Measurements from ENCODE around the gene TMEM91.

The TMEM91 gene

DNA sequence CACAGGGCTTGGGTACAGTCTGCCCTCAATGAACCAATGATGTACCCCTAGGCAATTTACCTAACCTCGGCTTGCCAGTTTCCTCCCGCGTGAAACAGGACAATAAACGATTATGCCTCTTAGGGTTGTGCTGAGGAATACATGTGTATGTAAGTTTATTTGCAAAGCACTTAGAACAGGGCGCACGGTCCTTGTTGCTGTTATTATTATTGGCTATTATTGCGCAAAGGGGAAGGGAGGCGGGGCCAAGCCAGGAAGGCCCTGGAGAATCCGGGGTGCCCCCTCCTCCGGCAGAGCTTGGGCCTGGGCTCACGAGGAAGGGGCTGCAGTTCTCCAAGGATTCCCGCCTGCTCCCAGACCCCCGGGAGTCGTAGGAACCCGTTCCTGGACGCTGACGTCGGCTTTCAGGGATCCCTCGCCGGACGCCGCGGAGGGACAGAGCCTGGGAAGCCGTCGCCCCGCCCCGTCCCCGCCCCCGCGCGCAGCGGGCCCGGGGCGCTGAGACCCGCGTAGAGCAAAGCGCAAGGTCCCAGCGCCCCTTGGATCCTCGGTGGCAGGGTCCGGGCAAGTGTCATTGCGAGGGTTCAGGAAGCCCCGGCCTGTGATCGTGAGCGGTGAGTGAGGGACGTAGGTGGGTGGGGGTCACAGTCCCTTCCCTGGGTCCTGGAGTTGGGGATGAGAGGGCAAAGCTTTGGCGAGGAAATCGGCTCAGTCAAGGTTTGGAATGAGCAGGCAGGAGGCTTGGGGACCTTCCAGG is at the start of gene TMEM91:
Gene TMEM91, plus strand, starts transcription at position 293 of the 757 bp plus-strand sequence. CDS start 1,777 bp downstream, outside the sequence.
- peaks cover 5% of the 10 kb centered on the region for H3K36me3 Mint-ChIP-seq
- no peaks in the 10 kb centered on the region for H3K9me3 Mint-ChIP-seq
- CTCF ChIA-PET: no interaction called here
- no peak within 1 kb of the TSS for H3K27ac Mint-ChIP-seq
- peak within 1 kb of the TSS; percentile 54 for H3K4me3 Mint-ChIP-seq
- DNase-seq: peak; percentile 31
- H3K27me3 Mint-ChIP-seq: no peaks in the 10 kb centered on the region
- peaks cover 17% of the 10 kb centered on the region for H3K4me1 Mint-ChIP-seq

DNA sequence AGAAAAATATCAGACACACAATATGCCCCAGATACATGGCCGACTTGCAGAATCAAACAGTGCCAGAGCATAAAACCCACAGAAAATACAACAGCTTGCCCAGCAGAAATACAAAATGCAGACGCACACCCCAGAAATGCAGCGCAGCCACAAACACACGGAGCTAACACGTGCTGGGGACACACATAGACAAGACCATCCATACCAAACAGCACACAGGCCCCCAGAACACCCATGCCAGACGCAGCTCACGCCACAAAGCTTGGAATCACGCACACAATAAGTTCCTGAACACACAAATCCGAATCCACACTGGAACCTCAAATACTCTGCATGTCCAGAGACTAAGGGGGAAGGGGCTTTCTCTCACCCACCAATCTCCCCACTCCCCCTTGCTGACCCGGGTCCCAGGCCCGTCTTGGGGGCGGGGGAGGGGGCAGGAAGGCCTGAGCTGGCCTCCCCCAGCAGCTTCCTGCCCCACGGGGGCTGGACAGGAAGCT is 49.2 kb upstream of the TMEM91 start:
- Mint-ChIP-seq H3K36me3 (peaks cover 53% of the 10 kb centered on the region), H3K27me3 (no peaks in the 10 kb centered on the region), H3K4me3 (peak overlapping the region; percentile 33), H3K9me3 (no peaks in the 10 kb centered on the region), H3K27ac (peak overlapping the region; percentile 81), H3K4me1 (peaks cover 68% of the 10 kb centered on the region)
- CTCF ChIA-PET: interaction anchor here (0.5 to 1.0 kb wide), 5 partner anchors 24 to 426 kb away, joined by 3 to 4 read pairs (median 3); no protein-coding TSS in a partner anchor
- DNase-seq: peak; percentile 33

DNA sequence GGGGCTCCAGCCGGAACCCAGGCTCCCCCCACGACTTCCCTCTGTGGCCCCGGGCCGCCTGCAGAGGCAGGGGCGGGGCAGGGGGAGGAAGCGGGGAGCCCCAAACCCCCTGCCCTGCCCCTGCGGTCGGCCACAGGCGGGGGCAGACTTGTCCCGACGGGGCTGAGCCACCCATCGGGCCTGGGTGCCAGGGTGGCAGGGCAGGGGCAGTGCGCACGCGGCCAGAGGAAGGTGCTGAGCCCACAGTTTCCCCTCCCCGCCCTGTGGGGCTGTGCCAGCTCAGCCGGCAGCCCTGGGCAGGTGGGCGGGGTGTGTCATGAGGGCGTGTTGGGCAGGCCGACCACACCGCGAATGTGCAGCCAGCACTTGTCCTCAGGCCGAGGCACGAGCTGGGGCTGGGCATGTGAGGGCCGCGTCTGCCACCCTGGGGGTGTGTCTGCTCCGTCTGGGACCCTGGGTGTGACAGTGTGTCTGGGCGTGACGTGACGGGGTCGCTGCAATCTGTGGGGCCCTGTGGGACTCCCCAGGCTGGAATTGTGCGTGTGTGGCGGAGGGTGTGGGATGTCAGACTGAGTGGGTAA is 48.7 kb upstream of the TMEM91 start:
- CTCF ChIA-PET: interaction anchor here (0.6 to 1.0 kb wide), 4 partner anchors 24 to 426 kb away, joined by 3 to 4 read pairs (median 3); no protein-coding TSS in a partner anchor
- peak overlapping the region; percentile 69 for H3K4me3 Mint-ChIP-seq
- H3K4me1 Mint-ChIP-seq: peaks cover 72% of the 10 kb centered on the region
- H3K9me3 Mint-ChIP-seq: no peaks in the 10 kb centered on the region
- peak overlapping the region; percentile 94 for H3K27ac Mint-ChIP-seq
- DNase-seq: peak; percentile 83
- no peaks in the 10 kb centered on the region for H3K27me3 Mint-ChIP-seq
- peaks cover 56% of the 10 kb centered on the region for H3K36me3 Mint-ChIP-seq

DNA sequence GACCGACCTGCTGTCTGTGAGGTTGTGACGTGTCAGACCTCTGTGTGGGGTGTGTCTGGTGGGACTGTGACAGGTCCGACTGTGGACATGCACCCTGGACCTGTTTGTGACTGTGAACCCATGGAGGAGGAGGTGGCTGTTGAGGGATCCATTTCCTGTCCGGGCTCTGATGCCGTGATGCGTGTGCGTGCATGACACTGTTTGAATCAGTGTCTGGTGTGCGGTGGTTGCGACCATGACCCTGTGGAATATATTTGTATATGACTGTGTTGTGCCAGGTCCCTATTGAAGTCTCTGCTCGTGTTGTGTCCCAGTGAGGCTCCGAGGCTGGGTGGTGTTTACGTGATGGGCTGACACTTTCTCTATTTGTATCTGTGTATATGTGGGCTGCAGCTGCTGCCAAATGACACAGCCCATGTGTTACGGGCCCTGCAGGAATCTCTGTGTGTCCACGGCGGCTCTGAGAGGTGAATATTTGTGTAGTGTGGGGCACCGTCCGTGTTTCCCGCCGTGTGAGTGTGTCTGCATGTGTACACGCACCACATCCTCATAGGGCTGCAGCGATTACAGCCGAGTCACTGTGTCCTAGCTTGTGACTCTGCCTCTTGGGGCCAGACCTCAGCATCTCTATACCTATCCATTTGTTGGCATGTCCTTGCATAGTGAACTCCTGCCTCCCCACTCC is 48.0 kb upstream of the TMEM91 start:
- H3K27me3 Mint-ChIP-seq: no peaks in the 10 kb centered on the region
- no peak for DNase-seq
- H3K4me1 Mint-ChIP-seq: peaks cover 68% of the 10 kb centered on the region
- CTCF ChIA-PET: interaction anchor here (0.8 to 1.2 kb wide), 2 partner anchors 23 to 25 kb away, joined by 4 read pairs; no protein-coding TSS in a partner anchor
- peaks cover 52% of the 10 kb centered on the region for H3K36me3 Mint-ChIP-seq
- peak overlapping the region; percentile 94 for H3K27ac Mint-ChIP-seq
- peak overlapping the region; percentile 69 for H3K4me3 Mint-ChIP-seq
- H3K9me3 Mint-ChIP-seq: no peaks in the 10 kb centered on the region

DNA sequence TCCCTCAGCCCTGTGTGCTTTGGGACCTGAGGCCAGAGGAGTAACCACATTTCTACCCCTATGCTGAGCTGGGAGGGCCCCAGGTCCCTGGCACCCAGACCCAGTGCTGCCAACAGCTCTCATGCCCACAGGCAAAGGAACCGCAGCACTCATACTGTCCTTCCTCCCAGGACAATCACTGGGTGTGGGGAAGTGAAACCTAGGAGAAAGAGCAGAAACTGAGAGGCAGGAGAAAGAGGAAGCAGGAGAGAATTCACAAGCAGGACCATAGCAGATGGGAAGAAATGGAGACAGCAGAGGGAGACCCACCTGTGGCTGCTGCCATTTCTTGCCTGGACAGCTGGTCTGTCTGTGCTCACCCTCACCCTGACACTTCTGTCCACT is 47.5 kb upstream of the TMEM91 start:
- H3K4me3 Mint-ChIP-seq: peak overlapping the region; percentile 69
- peak overlapping the region; percentile 94 for H3K27ac Mint-ChIP-seq
- H3K36me3 Mint-ChIP-seq: peaks cover 56% of the 10 kb centered on the region
- CTCF ChIA-PET: interaction anchor here (0.8 to 1.2 kb wide), 2 partner anchors 23 to 24 kb away, joined by 4 read pairs; no protein-coding TSS in a partner anchor
- H3K27me3 Mint-ChIP-seq: no peaks in the 10 kb centered on the region
- H3K4me1 Mint-ChIP-seq: peaks cover 71% of the 10 kb centered on the region
- no peaks in the 10 kb centered on the region for H3K9me3 Mint-ChIP-seq
- DNase-seq: no peak

DNA sequence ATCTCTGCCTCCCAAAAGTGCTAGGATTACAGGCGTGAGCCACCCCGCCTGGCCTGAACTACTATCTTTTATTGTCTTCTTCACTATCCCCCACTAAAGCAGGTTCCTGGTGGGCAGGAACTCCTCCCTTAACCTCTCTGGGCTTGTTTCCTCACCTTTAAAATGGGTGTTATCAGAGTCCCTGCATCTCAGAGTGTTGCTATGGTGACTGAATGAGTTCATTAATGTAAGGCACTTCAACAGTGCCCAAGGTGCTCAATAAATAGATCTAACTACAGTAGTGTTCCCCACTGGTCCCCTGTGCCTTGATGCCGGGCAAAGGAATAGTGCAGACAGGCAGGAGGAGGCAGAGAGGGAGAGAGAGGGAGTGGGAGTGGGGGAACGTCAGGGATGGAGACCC is 45.9 kb upstream of the TMEM91 start:
- peaks cover 58% of the 10 kb centered on the region for H3K36me3 Mint-ChIP-seq
- no peaks in the 10 kb centered on the region for H3K27me3 Mint-ChIP-seq
- DNase-seq: no peak
- CTCF ChIA-PET: no interaction called here
- no peak overlapping the region for H3K4me3 Mint-ChIP-seq
- H3K27ac Mint-ChIP-seq: no peak overlapping the region
- H3K4me1 Mint-ChIP-seq: peaks cover 69% of the 10 kb centered on the region
- no peaks in the 10 kb centered on the region for H3K9me3 Mint-ChIP-seq

DNA sequence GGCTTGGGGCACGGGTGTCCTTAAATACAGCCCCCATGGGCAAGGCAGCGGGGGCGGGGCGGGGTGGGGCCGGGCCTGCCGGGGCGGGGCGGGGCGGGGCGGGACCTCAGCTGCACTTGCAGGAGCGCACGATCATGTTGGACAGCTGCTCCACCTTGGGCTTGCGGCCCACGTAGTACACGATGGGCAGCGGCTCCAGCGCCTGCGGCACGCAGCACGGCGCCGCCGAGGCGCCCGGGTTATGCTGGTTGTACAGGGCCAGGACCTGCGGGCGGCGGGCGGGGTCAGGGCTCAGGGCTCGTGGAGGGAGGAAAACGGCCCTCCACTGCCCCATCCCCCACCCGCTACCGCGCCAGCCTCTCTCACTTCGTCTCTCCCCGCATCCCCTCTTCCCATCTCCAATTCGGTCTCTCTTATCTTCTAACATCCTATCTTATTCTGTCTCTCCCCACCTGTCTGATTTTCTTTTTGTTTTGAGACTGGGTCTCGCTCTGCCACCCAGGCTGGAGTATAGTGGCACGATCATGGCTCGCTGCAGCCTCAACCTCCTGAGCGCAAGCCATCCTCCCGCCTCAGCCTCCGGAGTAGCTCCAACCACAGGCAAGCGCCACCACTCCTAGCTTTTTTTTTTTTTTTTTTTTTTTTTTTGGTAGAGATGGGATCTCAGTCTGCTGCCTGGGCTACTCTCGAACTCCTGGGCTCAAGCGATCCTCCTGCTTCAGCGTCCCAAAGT is 45.2 kb upstream of the TMEM91 start:
- no peaks in the 10 kb centered on the region for H3K9me3 Mint-ChIP-seq
- no peak for DNase-seq
- CTCF ChIA-PET: no interaction called here
- peaks cover 60% of the 10 kb centered on the region for H3K36me3 Mint-ChIP-seq
- H3K4me3 Mint-ChIP-seq: no peak overlapping the region
- no peak overlapping the region for H3K27ac Mint-ChIP-seq
- peaks cover 71% of the 10 kb centered on the region for H3K4me1 Mint-ChIP-seq
- no peaks in the 10 kb centered on the region for H3K27me3 Mint-ChIP-seq

DNA sequence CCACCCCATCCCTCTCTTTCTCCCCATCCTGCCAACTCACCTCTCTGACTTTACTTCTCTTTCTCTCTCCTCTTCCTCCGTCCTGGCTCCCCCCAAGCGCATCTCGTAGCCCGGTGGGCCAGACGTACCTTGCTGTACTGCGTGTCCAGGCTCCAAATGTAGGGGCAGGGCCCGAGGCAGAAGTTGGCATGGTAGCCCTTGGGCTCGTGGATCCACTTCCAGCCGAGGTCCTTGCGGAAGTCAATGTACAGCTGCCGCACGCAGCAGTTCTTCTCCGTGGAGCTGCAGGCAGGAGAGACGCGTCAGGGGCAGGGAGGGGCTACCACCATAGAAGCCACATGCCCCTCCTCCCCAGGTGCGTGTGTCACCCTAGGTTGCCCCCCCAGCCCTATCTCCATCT is 44.3 kb upstream of the TMEM91 start:
- Mint-ChIP-seq H3K27me3 (no peaks in the 10 kb centered on the region), H3K4me3 (no peak overlapping the region), H3K27ac (peak overlapping the region; percentile 20), H3K9me3 (no peaks in the 10 kb centered on the region), H3K36me3 (peaks cover 58% of the 10 kb centered on the region), H3K4me1 (peaks cover 67% of the 10 kb centered on the region)
- no peak for DNase-seq
- CTCF ChIA-PET: no interaction called here

DNA sequence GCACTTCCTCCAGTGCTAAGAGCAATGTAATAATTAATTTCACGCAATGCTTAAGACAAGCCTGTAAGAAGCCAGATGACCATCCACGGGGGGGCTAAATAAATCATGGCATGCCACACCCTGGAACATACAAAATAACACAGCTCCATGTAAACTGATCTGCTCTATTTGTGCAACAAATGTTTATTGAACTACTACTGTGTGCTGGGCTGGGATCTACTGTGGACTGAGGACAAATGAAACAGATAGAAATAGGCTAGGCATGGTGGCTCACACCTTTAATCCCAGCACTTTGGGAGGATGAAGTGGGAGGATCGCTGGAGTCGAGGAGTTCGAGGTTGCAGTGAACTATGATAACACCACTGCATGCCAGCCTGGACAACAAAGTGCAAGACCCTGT is 43.9 kb upstream of the TMEM91 start:
- Mint-ChIP-seq H3K27me3 (no peaks in the 10 kb centered on the region), H3K27ac (no peak overlapping the region), H3K9me3 (no peaks in the 10 kb centered on the region), H3K36me3 (peaks cover 61% of the 10 kb centered on the region), H3K4me1 (peaks cover 67% of the 10 kb centered on the region), H3K4me3 (no peak overlapping the region)
- CTCF ChIA-PET: no interaction called here
- DNase-seq: no peak

DNA sequence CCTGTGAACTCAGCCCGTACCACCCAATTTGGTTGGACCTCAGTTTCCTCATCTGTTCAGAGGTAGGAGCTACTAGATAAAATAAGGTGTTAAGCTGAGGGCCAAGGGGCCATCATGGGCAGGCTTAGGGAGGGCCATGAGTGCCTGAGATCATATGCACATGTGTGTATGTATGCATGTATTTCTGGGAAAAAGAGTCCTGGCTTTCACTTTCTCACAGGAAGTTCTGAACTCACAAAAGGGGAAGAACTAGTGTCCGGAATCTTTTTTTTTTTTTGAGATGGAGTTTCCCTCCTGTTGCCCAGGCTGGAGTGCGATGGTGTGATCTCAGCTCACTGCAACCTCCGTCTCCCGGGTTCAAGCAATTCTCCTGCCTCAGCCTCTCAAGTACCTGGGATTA is 41.5 kb upstream of the TMEM91 start:
- H3K4me1 Mint-ChIP-seq: peaks cover 59% of the 10 kb centered on the region
- H3K36me3 Mint-ChIP-seq: peaks cover 56% of the 10 kb centered on the region
- no peak for DNase-seq
- peak overlapping the region; percentile 33 for H3K27ac Mint-ChIP-seq
- CTCF ChIA-PET: no interaction called here
- no peak overlapping the region for H3K4me3 Mint-ChIP-seq
- H3K27me3 Mint-ChIP-seq: no peaks in the 10 kb centered on the region
- no peaks in the 10 kb centered on the region for H3K9me3 Mint-ChIP-seq

DNA sequence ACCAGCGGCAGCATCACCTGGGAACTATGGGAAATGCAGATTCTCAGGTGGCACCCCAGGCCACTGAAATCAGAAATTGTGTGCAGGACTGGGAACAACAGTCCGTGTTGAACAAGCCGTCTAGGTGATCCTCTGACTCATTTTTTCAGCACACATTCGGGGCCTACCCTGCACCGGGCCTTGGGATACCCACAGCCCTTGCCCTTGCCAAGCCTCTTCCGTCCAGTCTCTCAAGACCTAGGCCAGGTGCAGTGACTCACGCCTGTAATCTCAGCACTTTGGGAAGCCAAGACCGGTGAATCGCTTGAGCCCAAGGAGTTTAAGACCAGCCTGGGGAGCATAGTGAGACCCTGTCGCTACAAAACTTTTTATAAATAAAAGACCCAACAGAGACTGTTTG is 40.9 kb upstream of the TMEM91 start:
- peaks cover 58% of the 10 kb centered on the region for H3K36me3 Mint-ChIP-seq
- no peak overlapping the region for H3K27ac Mint-ChIP-seq
- CTCF ChIA-PET: no interaction called here
- H3K27me3 Mint-ChIP-seq: no peaks in the 10 kb centered on the region
- peaks cover 57% of the 10 kb centered on the region for H3K4me1 Mint-ChIP-seq
- H3K4me3 Mint-ChIP-seq: no peak overlapping the region
- H3K9me3 Mint-ChIP-seq: no peaks in the 10 kb centered on the region
- no peak for DNase-seq

DNA sequence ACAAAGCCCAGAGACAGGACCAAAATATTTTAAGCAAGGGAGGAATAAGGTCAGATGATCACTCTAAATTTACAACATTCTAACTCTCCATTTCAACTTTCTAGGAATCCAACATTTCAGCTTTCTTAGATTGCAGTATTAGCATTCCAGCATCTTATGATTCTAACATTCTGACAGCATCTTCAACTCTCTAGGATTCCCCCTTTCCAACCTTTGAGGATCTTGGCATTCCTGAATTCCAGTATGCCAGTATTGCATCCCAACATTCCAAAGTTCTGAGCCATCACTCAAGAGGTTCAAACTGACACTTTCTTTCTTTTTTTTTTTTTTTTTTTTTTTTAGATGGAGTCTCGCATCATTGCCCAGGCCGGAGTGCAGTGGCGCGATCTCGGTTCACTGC is 36.4 kb upstream of the TMEM91 start:
- H3K27me3 Mint-ChIP-seq: no peaks in the 10 kb centered on the region
- H3K4me3 Mint-ChIP-seq: no peak overlapping the region
- no peak overlapping the region for H3K27ac Mint-ChIP-seq
- CTCF ChIA-PET: no interaction called here
- peaks cover 66% of the 10 kb centered on the region for H3K4me1 Mint-ChIP-seq
- H3K36me3 Mint-ChIP-seq: peaks cover 65% of the 10 kb centered on the region
- no peaks in the 10 kb centered on the region for H3K9me3 Mint-ChIP-seq
- DNase-seq: no peak

DNA sequence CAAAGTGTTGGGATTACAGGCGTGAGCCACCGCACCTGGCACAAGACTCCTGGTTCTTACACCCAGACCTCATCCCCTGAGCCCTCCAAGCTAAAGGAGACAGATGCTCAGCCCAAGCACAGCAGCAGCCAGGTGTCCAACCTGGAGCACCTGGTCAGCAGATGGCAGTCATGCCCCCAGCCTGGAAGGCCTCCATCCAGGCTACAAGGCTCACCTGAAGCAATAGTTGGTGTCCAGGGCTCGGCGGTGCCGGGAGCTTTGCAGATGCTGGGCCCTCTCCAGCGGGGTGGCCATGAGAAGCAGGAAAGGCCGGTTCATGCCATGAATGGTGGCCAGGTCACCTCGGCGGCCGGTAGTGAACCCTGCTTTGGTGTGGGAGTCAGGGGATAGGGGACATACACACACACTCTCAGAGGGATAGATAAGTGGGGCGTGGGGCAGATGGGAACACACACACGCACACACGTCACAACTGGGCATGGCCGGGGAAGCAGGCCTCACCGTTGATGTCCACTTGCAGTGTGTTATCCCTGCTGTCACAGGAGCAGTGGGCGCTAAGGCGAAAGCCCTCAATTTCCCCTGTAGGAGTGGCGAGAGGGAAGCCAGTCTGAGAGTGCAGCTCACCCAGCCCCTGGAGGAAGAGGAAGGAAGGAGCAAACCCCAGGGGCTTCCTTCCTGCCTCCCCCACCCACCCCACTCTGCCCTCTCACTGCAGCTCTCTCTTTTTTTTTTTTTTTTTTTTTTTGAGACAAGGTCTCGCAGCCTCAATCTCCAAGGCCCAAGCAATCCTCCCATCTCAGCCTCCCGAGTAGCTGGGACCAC is 34.5 kb upstream of the TMEM91 start:
- H3K27me3 Mint-ChIP-seq: no peaks in the 10 kb centered on the region
- peak overlapping the region; percentile 23 for H3K4me3 Mint-ChIP-seq
- CTCF ChIA-PET: interaction anchor here (1.2 kb wide), 1 partner anchor 10 kb away, joined by 5 read pairs; no protein-coding TSS in a partner anchor
- peaks cover 63% of the 10 kb centered on the region for H3K36me3 Mint-ChIP-seq
- H3K4me1 Mint-ChIP-seq: peaks cover 61% of the 10 kb centered on the region
- peak overlapping the region; percentile 49 for H3K27ac Mint-ChIP-seq
- no peak for DNase-seq
- no peaks in the 10 kb centered on the region for H3K9me3 Mint-ChIP-seq
